Tibial artery (tissue), 4 donors: Measurements from ENCODE around the gene LGALS14.

Experiments
- DNase-seq, 2 donors: peaks; one replicate each; pipeline ENCODE4 v3.0.0-alpha.2; 2019
- H3K27ac ChIP-seq, 2 donors: fragments of 200-600 bp; sonication (generic) in 1 of 2; 1 replicate in 1 of 2; 2 replicates in 1 of 2; pipeline ENCODE4 v1.5.1; 2018 to 2019; ENCODE audit warnings: mild to moderate bottlenecking in 1 of 2
- H3K27me3 ChIP-seq, 2 donors: fragments of 200-600 bp; sonication (generic) in 1 of 2; one replicate each; pipeline versions ENCODE4 v1.5.1 to v1.6.0; 2016 to 2019
- H3K36me3 ChIP-seq, 3 donors: fragments of 200-600 bp; sonication (generic) in 2 of 3; one replicate each; pipeline ENCODE4 v1.5.1; 2016 to 2019; ENCODE audit warnings: mild to moderate bottlenecking in 2 of 3
- H3K4me1 ChIP-seq, 4 donors: fragments of 200-600 bp; sonication (generic) in 2 of 4; 1 replicate in 3 of 4; 2 replicates in 1 of 4; pipeline ENCODE4 v1.5.1; 2016 to 2019
- H3K4me3 ChIP-seq, 2 donors: fragments of 200-600 bp; sonication (generic) in 1 of 2; 1 replicate in 1 of 2; 2 replicates in 1 of 2; pipeline ENCODE4 v1.5.1; 2018 to 2019; ENCODE audit warnings: mild to moderate bottlenecking in 2 of 2
- H3K9me3 ChIP-seq, 3 donors: fragments of 200-600 bp; sonication (generic) in 1 of 3; one replicate each; pipeline ENCODE4 v1.5.1; 2016 to 2019
- intact Hi-C: fragments of 100-400 bp; cut with DNase I; formaldehyde crosslinking; loops from one replicate; pipeline ENCODE4 v1.15.0; 2023; ENCODE audit warnings: low total_unique reads
- TF ChIP-seq, protein P1 (sequence below), 2 experiments: fragments of 200-600 bp in 1 of 2; fragments of 450-650 bp in 1 of 2; IDR thresholded peaks; one replicate each; pipeline ENCODE4 v1.5.1; 2017 to 2019; ENCODE audit warnings: antibody characterized with exemption in 2 of 2, mild to moderate bottlenecking in 1 of 2, moderate library complexity in 1 of 2

LGALS14 gene

GRCh38 chr19:39679056-39679790 is 25.1 kb upstream of the LGALS14 start:
- Histone ChIP-seq H3K27me3 (no peaks in the 10 kb centered on the region), H3K36me3 (no peaks in the 10 kb centered on the region), H3K4me3 (no peak overlapping the region), H3K9me3 (no peaks in the 10 kb centered on the region), H3K4me1 (peaks cover 0 to 4% (median 0%) of the 10 kb centered on the region in 4 donors), H3K27ac (no peak overlapping the region)
- intact Hi-C loops = no loop called here
- TF ChIP-seq, protein P1, sequence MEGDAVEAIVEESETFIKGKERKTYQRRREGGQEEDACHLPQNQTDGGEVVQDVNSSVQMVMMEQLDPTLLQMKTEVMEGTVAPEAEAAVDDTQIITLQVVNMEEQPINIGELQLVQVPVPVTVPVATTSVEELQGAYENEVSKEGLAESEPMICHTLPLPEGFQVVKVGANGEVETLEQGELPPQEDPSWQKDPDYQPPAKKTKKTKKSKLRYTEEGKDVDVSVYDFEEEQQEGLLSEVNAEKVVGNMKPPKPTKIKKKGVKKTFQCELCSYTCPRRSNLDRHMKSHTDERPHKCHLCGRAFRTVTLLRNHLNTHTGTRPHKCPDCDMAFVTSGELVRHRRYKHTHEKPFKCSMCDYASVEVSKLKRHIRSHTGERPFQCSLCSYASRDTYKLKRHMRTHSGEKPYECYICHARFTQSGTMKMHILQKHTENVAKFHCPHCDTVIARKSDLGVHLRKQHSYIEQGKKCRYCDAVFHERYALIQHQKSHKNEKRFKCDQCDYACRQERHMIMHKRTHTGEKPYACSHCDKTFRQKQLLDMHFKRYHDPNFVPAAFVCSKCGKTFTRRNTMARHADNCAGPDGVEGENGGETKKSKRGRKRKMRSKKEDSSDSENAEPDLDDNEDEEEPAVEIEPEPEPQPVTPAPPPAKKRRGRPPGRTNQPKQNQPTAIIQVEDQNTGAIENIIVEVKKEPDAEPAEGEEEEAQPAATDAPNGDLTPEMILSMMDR (IDR thresholded peaks at IDR 0.05) = no peak
- no peak for DNase-seq

- H3K36me3 ChIP-seq = no peaks in the 10 kb centered on the region
- no peak overlapping the region for H3K4me3 ChIP-seq
- no peak overlapping the region for H3K27ac ChIP-seq
- intact Hi-C loops = no loop called here
- TF ChIP-seq, protein P1 (IDR thresholded peaks at IDR 0.05) = no peak
- H3K9me3 ChIP-seq = no peaks in the 10 kb centered on the region
- no peak for DNase-seq
- peaks cover 0 to 4% (median 0%) of the 10 kb centered on the region in 4 donors for H3K4me1 ChIP-seq
- no peaks in the 10 kb centered on the region for H3K27me3 ChIP-seq
These were observed 24.5 kb upstream of the LGALS14 start for GRCh38 chr19:39679791-39680168.

- Histone ChIP-seq H3K9me3 (no peaks in the 10 kb centered on the region), H3K4me1 (peaks cover 0 to 4% (median 0%) of the 10 kb centered on the region in 4 donors), H3K36me3 (no peaks in the 10 kb centered on the region), H3K27ac (no peak overlapping the region), H3K4me3 (no peak overlapping the region), H3K27me3 (no peaks in the 10 kb centered on the region)
- intact Hi-C loops = no loop called here
- DNase-seq = no peak
- TF ChIP-seq, protein P1 (IDR thresholded peaks at IDR 0.05) = no peak
These were observed 23.7 kb upstream of the LGALS14 start for GRCh38 chr19:39680593-39680992.

DNA sequence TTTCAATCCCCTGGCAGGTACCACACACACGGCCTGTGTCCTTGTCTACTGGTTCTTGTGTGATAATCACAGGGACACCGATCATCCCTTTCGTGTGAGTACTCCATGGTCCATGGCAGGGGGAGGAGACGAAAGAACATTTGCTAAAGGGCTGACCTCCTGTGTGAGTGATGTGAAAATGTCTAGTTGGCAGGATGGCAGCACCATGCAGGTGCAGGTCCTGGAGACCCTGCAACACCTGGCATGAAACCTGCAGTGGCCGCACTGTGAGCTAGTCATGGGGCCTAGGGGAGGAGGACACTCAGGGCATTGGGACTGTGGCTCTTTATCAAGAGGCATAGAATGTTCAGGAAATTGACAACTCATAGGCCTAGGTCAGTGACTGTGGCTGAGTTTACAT is 22.9 kb upstream of the LGALS14 start:
- DNase-seq = no peak
- H3K4me3 ChIP-seq = no peak overlapping the region
- intact Hi-C loops = no loop called here
- TF ChIP-seq, protein P1 (IDR thresholded peaks at IDR 0.05) = no peak
- H3K27ac ChIP-seq = no peak overlapping the region
- peaks cover 0 to 4% (median 0%) of the 10 kb centered on the region in 4 donors for H3K4me1 ChIP-seq
- no peaks in the 10 kb centered on the region for H3K27me3 ChIP-seq
- no peaks in the 10 kb centered on the region for H3K9me3 ChIP-seq
- no peaks in the 10 kb centered on the region for H3K36me3 ChIP-seq

GRCh38 chr19:39684267-39684666 is 20.0 kb upstream of the LGALS14 start:
- Histone ChIP-seq H3K27me3 (no peaks in the 10 kb centered on the region), H3K27ac (no peak overlapping the region), H3K4me3 (no peak overlapping the region), H3K9me3 (no peaks in the 10 kb centered on the region), H3K4me1 (no peaks in the 10 kb centered on the region), H3K36me3 (no peaks in the 10 kb centered on the region)
- TF ChIP-seq, protein P1 (IDR thresholded peaks at IDR 0.05) = no peak
- intact Hi-C loops = no loop called here
- DNase-seq = no peak
